ENCODE results near the gene MDC1.
A peak's percentile ranks its signal among the peaks of the same experiment; 100 is the strongest.

MDC1 gene

DNA sequence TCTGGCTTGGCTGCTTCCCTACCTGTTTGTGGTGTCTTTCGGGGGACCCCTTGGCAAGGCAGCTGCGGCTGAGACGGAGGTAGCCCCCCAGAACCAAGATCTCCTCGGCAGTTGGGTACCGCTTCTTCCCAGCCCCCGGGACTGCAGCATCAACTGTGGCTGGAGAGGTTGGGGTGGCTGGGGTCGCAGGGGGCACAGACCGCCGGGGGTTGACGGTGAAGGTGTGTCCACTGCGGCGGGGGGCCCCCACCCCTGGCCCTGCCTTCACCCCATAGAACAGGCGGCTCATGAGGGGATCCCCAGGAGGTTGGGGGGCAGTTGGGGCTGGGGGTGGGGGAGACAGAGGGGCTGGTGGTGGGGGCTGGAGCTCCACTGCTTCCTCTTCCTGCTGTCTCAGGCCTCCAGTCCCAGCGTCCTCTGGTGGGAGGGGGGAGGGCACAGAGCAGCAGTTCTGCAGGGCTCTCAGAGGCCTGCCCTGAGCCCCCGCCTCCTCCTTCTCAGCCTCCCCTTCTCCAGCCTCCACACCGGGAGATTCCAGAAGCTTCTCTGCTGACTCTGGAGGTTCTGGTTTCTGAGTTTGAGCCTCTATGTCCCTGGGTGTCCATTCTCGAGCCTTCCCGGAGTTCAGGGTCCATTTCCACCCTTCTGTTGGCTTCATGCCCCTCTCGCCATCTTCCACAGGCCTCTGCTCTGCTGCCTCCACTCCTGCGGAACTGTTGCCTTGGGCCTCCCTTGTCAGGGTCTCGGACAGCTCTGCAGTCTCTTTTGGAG, 32.5 kb downstream of the MDC1 start:
- peak overlapping the region; percentile 75 for H3K4me3 ChIP-seq (ENCODE audit: low read depth, low read length)
- no peak for DNase-seq (ENCODE audit: low read depth)
- TF ChIP-seq, protein P1, sequence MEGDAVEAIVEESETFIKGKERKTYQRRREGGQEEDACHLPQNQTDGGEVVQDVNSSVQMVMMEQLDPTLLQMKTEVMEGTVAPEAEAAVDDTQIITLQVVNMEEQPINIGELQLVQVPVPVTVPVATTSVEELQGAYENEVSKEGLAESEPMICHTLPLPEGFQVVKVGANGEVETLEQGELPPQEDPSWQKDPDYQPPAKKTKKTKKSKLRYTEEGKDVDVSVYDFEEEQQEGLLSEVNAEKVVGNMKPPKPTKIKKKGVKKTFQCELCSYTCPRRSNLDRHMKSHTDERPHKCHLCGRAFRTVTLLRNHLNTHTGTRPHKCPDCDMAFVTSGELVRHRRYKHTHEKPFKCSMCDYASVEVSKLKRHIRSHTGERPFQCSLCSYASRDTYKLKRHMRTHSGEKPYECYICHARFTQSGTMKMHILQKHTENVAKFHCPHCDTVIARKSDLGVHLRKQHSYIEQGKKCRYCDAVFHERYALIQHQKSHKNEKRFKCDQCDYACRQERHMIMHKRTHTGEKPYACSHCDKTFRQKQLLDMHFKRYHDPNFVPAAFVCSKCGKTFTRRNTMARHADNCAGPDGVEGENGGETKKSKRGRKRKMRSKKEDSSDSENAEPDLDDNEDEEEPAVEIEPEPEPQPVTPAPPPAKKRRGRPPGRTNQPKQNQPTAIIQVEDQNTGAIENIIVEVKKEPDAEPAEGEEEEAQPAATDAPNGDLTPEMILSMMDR (IDR thresholded peaks at IDR 0.05; ENCODE audit: low read depth, low read length, missing control alignments), result no peak

DNA sequence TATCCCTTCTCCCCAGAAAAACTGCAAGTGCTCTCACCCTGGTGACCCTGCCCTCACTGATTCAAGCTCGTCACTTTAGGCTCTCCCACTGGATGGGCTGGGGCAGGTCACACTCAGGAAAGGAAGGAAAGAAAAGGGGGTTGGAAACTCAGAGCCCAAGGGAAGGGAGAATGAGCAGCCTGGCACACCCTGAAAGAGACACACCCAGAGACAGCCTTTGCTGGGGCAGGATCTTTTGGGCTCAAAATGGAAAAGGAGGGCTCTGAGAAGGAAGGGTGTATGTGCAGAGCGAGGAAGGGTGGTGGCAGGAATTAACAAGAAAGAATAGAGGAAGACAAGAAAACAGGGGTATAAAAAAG, 33.1 kb downstream of the MDC1 start:
- H3K4me3 ChIP-seq (ENCODE audit: low read depth, low read length), result peak overlapping the region; percentile 75
- DNase-seq (ENCODE audit: low read depth), result no peak
- TF ChIP-seq, protein P1 (IDR thresholded peaks at IDR 0.05; ENCODE audit: low read depth, low read length, missing control alignments), result no peak

DNA sequence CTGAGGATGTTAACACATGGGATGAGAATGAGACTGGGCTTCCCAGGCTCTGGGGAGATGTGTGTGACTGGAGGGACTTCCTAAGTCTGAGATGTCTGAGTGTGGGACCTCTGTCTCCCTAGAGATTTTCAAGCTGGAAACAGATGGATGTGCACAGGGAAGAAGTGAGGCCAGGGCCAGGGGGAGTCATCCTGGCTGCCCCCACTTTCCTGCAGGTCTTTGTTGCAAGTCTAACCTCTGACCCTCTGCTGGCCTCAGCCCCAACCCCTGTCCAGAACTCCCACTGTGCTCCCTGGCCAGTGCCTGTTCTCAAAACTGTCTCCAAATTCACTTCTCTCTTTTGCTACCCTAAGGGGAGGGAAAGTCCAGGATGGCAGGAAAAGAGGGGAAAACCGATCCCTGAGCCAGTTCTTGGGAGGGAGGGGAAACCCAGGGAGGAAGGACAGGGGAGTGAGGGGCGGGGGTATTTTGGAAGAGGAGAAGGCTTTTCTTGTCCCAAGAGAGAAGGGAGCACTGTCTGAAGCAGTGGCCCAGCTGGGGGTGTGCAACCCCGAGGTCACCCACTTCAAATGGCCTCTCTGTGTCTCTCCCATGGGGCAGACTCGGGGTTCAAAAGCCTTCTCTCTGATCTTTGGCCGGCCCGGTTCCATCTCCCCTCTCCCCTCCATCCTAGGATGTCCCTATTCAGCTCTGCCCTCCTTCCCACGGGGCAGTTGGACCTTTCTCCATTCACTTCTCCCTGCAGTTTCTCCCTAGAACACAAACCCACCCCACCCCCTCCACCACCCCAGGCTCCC, 33.7 kb downstream of the MDC1 start:
- no peak for DNase-seq (ENCODE audit: low read depth)
- H3K4me3 ChIP-seq (ENCODE audit: low read depth, low read length), result peak overlapping the region; percentile 75
- TF ChIP-seq, protein P1 (IDR thresholded peaks at IDR 0.05; ENCODE audit: low read depth, low read length, missing control alignments), result no peak

DNA sequence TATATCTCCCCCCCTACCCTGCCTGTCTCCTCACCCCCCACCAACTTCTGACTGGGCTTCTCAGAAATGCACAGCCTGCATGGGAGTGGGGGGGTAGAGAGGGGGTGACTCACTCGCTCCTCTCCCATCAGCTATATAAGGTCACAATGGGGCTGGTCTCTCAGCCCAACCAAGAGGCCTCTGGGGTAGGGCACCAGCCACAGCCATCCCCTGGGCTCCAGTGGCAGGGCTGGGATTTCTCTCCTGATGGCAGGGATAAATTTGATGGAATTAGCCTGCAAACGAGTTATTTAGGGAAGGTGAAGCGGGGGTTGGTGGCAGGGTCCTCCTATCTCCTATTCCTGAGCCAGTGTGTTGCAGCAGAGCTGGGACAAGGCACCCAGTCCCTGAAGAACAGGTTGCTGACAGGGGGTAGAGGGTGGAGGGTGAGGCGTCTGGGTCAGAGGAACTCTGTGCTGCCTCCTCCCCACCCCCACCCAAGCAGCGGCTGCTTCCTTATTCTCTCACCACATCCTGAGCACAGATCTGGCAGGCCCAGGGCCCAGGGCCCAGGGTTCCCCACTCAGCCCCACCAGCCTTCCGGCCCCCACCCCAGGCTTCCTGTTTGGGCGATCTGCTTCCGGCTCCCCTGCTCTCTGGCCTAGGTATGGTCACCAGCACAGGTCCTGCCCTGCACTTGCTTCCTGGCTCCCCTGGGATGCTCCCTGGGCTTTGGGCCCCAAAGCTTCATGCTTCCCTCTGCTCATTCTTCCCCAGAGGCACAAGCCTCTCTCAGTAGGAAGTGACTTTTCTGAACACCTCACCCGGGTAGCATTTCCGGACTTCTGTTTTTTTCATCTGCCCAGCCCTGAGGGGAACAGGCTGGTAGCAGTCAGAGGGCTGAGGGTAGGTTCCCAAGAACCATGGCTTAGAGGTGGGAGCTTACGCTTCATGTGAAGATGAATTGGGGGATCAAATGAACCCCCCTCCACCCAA, 34.7 kb downstream of the MDC1 start:
- DNase-seq (ENCODE audit: low read depth), result peak; percentile 82
- TF ChIP-seq, protein P1 (IDR thresholded peaks at IDR 0.05; ENCODE audit: low read depth, low read length, missing control alignments), result no peak
- H3K4me3 ChIP-seq (ENCODE audit: low read depth, low read length), result peak overlapping the region; percentile 75

DNA sequence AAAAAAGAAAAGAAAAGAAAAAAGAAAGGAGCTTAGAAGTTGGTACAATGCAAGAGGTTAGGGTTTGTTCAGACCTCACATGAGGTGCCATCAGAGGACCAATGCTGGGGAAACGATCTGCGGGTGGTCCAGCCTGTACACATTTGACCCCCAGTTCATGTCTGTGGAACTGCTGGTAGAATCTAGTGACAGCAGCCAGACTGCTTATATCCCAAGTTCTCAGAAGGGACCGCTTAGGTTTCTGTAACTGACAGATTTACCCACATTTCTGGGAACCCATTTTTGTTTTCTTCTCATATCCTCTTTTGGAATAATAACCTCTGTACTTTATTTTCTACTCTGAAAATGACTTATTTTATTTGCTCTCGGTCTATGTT, 35.3 kb downstream of the MDC1 start:
- peak overlapping the region; percentile 75 for H3K4me3 ChIP-seq (ENCODE audit: low read depth, low read length)
- TF ChIP-seq, protein P1 (IDR thresholded peaks at IDR 0.05; ENCODE audit: low read depth, low read length, missing control alignments), result no peak
- no peak for DNase-seq (ENCODE audit: low read depth)

DNA sequence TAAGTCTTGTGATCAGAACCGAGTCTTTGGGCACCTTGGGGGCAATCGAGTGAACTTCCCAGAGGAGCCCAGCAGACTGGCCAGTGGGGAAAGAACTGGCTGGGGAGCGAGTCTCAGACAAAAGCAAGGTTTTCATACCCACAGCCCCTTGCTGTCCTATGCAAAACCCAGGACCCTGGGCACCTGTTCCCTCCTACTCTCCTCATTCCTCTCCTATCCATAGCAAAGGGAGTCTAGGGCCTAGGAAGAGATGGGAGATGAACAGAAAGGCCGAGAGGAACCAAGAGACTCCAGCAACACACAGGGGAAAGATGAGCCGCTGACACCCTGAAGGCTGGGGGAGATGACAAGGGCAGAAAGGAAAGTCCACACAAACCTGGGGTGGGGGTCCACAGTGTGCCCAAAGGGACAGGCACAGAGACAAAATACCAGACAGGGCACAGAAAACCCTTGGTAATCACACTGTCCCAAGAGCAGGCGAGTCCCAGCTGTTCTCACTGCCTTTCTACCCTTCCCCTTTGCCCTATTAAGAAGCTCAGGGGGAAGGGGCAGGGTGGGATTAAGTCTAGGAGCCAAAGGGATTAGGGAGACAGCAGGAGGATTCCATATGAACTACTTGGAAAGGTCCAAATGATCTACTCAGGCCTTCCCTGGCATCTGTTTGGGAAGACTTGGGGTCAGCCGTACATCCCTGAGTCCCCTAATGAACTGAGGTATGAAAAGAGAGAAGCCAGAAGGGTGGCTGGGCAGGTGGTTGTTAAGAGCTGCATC, 37.1 kb downstream of the MDC1 start:
- TF ChIP-seq, protein P1 (IDR thresholded peaks at IDR 0.05; ENCODE audit: low read depth, low read length, missing control alignments), result no peak
- no peak for DNase-seq (ENCODE audit: low read depth)
- H3K4me3 ChIP-seq (ENCODE audit: low read depth, low read length), result peak overlapping the region; percentile 75
